Endodermal cell (in vitro differentiated cells): ENCODE results near the gene ADCY2. TPM values are rescaled to one million over a fixed set of nuclear protein-coding genes. Genes with fewer than 3 reads are reported as not detected.

Experiments used
- DNase-seq: peaks from one replicate; pipeline ENCODE4 v3.0.0-alpha.2; 2017
- H3K27ac ChIP-seq: 2 replicates; pipeline ENCODE4 v1.5.1; 2013; ENCODE audit warnings: mild to moderate bottlenecking, low read depth, low read length, moderate library complexity
- H3K27me3 ChIP-seq: 2 replicates; pipeline ENCODE4 v1.6.1; 2013; ENCODE audit warnings: mild to moderate bottlenecking, low read length, moderate library complexity; ENCODE audit not compliant: insufficient read depth, control insufficient read depth, poor library complexity, severe bottlenecking
- H3K36me3 ChIP-seq: 2 replicates; pipeline ENCODE4 v1.7.0; 2013; ENCODE audit warnings: mild to moderate bottlenecking, low read length, moderate library complexity; ENCODE audit not compliant: control insufficient read depth, insufficient read depth
- H3K4me1 ChIP-seq: one replicate; pipeline ENCODE4 v1.7.0; 2013; ENCODE audit warnings: low read length; ENCODE audit not compliant: control insufficient read depth, insufficient read depth
- H3K4me3 ChIP-seq: 2 replicates; pipeline ENCODE4 v1.5.1; 2013; ENCODE audit warnings: mild to moderate bottlenecking, low read length, moderate library complexity
- H3K9ac ChIP-seq: 2 replicates; pipeline ENCODE4 v1.6.1; 2013; ENCODE audit warnings: mild to moderate bottlenecking, low read length, moderate library complexity; ENCODE audit not compliant: poor library complexity, severe bottlenecking; ENCODE audit errors: extremely low read depth
- H3K9me3 ChIP-seq: 2 replicates; pipeline ENCODE4 v1.6.1; 2013; ENCODE audit warnings: mild to moderate bottlenecking, low read length, moderate library complexity; ENCODE audit not compliant: control insufficient read depth
- H3K27ac Mint-ChIP-seq: 2 replicates; pipeline ENCODE4 v1.8.0; 2020; ENCODE audit warnings: mixed read lengths
- H3K27me3 Mint-ChIP-seq: 2 replicates; pipeline ENCODE4 v1.8.0; 2021; ENCODE audit warnings: mild to moderate bottlenecking, mixed read lengths; ENCODE audit not compliant: insufficient read depth
- H3K36me3 Mint-ChIP-seq: 2 replicates; pipeline ENCODE4 v1.8.0; 2020; ENCODE audit warnings: low read depth, mixed read lengths
- H3K4me1 Mint-ChIP-seq: 2 replicates; pipeline ENCODE4 v1.8.0; 2020; ENCODE audit warnings: mixed read lengths
- H3K4me3 Mint-ChIP-seq: 2 replicates; pipeline ENCODE4 v1.8.0; 2020; ENCODE audit warnings: mild to moderate bottlenecking, moderate library complexity, mixed read lengths
- H3K9me3 Mint-ChIP-seq: 2 replicates; pipeline ENCODE4 v1.8.0; 2020; ENCODE audit warnings: mild to moderate bottlenecking, mixed read lengths
- WGBS, 2 experiments: methylation state at CpG; one replicate each; pipeline versions ENCODE4 v1.1.5 to v1.1.7; 2013; ENCODE audit warnings: missing lambda C conversion rate in 2 of 2, mixed read lengths in 1 of 2; ENCODE audit not compliant: insufficient coverage in 1 of 2, insufficient read length in 1 of 2; 5-methylcytosine and 5-hydroxymethylcytosine counted together
- total RNA-seq, 2 donors: library from RNA; stranded (reverse); fragmentation: NEBNext Ultra II Directional in 1 of 2; extraction: Animal tissue kit (Norgen Biotek cat#: 25700) in 1 of 2; gene quantifications; 2 replicates in 1 of 2; 3 replicates in 1 of 2; pipeline ENCODE4 v1.2.1, GENCODE V29; 2021
- TF ChIP-seq, protein P1 (sequence below): fragments of 200-600 bp; sonication (generic); conservative IDR thresholded peaks from 2 replicates; pipeline ENCODE4 v1.5.0; 2021; ENCODE audit warnings: antibody characterized with exemption, mild to moderate bottlenecking

The ADCY2 gene
- total RNA-seq, 2 donors from 2014 or later = 61.5 to 63.2 TPM

- DNase-seq = no peak
- peaks cover 1% of the 10 kb centered on the region for H3K36me3 ChIP-seq
- no peak overlapping the region for H3K9ac ChIP-seq
- no peak overlapping the region for H3K4me3 Mint-ChIP-seq
- H3K27ac ChIP-seq = no peak overlapping the region
- TF ChIP-seq, protein P1, sequence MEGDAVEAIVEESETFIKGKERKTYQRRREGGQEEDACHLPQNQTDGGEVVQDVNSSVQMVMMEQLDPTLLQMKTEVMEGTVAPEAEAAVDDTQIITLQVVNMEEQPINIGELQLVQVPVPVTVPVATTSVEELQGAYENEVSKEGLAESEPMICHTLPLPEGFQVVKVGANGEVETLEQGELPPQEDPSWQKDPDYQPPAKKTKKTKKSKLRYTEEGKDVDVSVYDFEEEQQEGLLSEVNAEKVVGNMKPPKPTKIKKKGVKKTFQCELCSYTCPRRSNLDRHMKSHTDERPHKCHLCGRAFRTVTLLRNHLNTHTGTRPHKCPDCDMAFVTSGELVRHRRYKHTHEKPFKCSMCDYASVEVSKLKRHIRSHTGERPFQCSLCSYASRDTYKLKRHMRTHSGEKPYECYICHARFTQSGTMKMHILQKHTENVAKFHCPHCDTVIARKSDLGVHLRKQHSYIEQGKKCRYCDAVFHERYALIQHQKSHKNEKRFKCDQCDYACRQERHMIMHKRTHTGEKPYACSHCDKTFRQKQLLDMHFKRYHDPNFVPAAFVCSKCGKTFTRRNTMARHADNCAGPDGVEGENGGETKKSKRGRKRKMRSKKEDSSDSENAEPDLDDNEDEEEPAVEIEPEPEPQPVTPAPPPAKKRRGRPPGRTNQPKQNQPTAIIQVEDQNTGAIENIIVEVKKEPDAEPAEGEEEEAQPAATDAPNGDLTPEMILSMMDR = no peak
- H3K27me3 ChIP-seq = peaks cover 64% of the 10 kb centered on the region
- no peak overlapping the region for H3K4me3 ChIP-seq
- WGBS, 2 experiments = 93% methylated on average over 3 to 5 of the region's 5 CpGs
- H3K27me3 Mint-ChIP-seq = peaks cover 35% of the 10 kb centered on the region
- no peaks in the 10 kb centered on the region for H3K9me3 Mint-ChIP-seq
- H3K27ac Mint-ChIP-seq = no peak overlapping the region
- peaks cover 7% of the 10 kb centered on the region for H3K4me1 ChIP-seq
- peaks cover 28% of the 10 kb centered on the region for H3K36me3 Mint-ChIP-seq
- peaks cover 9% of the 10 kb centered on the region for H3K4me1 Mint-ChIP-seq
- H3K9me3 ChIP-seq = no peaks in the 10 kb centered on the region
Measured at GRCh38 chr5:7811715-7812114, 415.8 kb downstream of the ADCY2 start.

GRCh38 chr5:7813007-7813406 lies 417.1 kb downstream of the ADCY2 start:
- Histone ChIP-seq H3K4me3 (no peak overlapping the region), H3K36me3 (peaks cover 7% of the 10 kb centered on the region), H3K9ac (no peak overlapping the region), H3K9me3 (no peaks in the 10 kb centered on the region), H3K4me1 (peaks cover 7% of the 10 kb centered on the region), H3K27ac (no peak overlapping the region), H3K27me3 (peaks cover 51% of the 10 kb centered on the region)
- Mint-ChIP-seq H3K4me3 (no peak overlapping the region), H3K36me3 (peaks cover 18% of the 10 kb centered on the region), H3K4me1 (peaks cover 10% of the 10 kb centered on the region), H3K27ac (no peak overlapping the region), H3K9me3 (no peaks in the 10 kb centered on the region), H3K27me3 (peaks cover 24% of the 10 kb centered on the region)
- TF ChIP-seq, protein P1 = no peak
- WGBS, 2 experiments = 94% methylated on average over 2 of the region's 2 CpGs; no CpG with 5 or more reads in 1 of the 2 experiments
- no peak for DNase-seq

- H3K4me3 Mint-ChIP-seq = no peak overlapping the region
- no peak overlapping the region for H3K27ac ChIP-seq
- H3K36me3 ChIP-seq = peaks cover 7% of the 10 kb centered on the region
- no peak overlapping the region for H3K4me3 ChIP-seq
- no peak overlapping the region for H3K9ac ChIP-seq
- peaks cover 15% of the 10 kb centered on the region for H3K36me3 Mint-ChIP-seq
- peaks cover 19% of the 10 kb centered on the region for H3K27me3 Mint-ChIP-seq
- H3K4me1 Mint-ChIP-seq = peaks cover 10% of the 10 kb centered on the region
- no peaks in the 10 kb centered on the region for H3K9me3 ChIP-seq
- peaks cover 7% of the 10 kb centered on the region for H3K4me1 ChIP-seq
- H3K9me3 Mint-ChIP-seq = no peaks in the 10 kb centered on the region
- 91 to 94% methylated on average over 3 of the region's 3 CpGs for WGBS, 2 experiments
- TF ChIP-seq, protein P1 = no peak
- no peak overlapping the region for H3K27ac Mint-ChIP-seq
- no peak for DNase-seq
- peaks cover 45% of the 10 kb centered on the region for H3K27me3 ChIP-seq
Measured at GRCh38 chr5:7813576-7813975, 417.6 kb downstream of the ADCY2 start.
